GM19351 (cell line): ENCODE measurements around the gene PLEKHH3.
"Not testable (repeated sequence)": the region's sequence is repeated elsewhere in the genome, so short reads cannot be mapped to it uniquely, and the experiment has no call there.

Source experiments
- ATAC-seq: cut with Tn5 transposase; IDR thresholded peaks from one replicate; pipeline ENCODE4 v1.9.1; 2021; ENCODE audit warnings: mild to moderate bottlenecking, moderate library complexity; ENCODE audit not compliant: unreplicated experiment

The PLEKHH3 gene

DNA sequence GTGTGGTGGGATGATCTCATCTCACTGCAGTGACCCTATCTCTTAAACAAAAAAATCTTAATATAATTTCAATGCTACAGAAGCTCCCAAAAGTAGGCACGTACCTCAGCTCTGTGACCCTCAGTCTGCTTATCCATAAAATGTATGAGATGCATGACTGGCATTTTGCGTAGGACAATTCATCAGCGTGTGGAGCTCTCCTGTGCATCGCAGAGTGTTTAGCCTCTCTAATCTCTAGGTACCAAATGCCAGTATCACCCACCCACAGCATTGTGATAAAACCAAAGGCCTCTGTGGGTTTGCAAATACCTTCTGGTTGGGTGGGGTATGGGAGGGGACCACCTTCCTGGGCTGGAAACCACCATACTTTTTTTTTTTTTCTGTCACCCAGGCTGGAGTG lies 36.7 kb downstream of the PLEKHH3 start:
- no peak for ATAC-seq

DNA sequence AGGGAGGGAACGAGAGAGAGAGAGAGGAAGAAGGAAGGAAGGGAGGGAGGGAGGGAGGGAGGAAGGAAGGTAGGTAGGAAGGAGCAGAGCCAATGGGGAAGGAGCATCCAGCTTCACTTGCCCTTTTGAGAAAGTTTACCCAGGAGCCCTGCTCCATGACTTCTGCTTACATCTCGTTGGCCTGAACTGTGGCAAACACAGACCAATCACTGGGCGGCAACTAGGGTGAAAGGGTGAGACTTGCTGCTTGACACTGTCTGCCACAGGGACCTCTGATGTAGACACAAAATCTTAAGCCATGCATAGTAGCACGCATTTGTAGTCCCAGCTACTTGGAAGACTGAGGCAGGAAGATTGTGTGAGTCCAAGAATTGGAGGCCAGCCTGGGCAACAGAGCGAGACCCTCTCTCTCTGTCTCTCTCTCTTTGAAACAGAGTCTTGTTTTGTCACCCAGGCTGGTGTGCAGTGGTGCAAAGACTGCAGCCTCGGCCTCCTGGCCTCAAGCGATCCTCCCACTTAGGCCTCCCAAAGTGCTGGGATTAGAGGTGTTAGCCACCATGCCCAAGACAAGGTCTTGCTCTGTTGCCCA lies 37.2 kb downstream of the PLEKHH3 start:
- no peak for ATAC-seq

GRCh38 chr17:42632949-42633444 lies 43.8 kb downstream of the PLEKHH3 start:
- no peak for ATAC-seq

GRCh38 chr17:42629411-42630009 lies 47.3 kb downstream of the PLEKHH3 start:
- no peak for ATAC-seq

- not testable (repeated sequence) for ATAC-seq
Measured at GRCh38 chr17:42627032-42627764, 49.6 kb downstream of the PLEKHH3 start.

GRCh38 chr17:42623732-42624596 lies 52.8 kb downstream of the PLEKHH3 start:
- no peak for ATAC-seq

- no peak for ATAC-seq
Measured at GRCh38 chr17:42623271-42623670, 53.5 kb downstream of the PLEKHH3 start.

DNA sequence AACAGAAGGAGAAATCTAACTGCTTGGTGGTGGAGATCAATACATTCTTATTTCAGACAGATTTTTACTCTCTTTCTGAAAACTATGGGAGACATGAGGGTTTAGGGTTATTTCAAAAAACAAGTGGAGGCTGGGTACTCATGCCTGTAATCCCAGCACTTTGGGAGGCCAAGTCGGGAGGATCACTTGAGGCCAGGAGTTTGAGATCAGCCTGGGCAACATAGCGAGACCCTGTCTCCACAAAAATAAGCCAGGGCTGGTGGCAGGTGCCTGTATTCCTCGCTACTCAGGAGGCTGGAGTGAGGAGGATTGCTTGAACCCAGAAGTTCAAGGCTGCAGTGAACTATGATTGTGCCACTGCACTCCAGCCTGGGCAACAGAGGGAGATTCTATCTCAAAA lies 54.8 kb downstream of the PLEKHH3 start:
- ATAC-seq: not testable (repeated sequence)

GRCh38 chr17:42618442-42619150 lies 58.2 kb downstream of the PLEKHH3 start:
- peak; percentile 72 for ATAC-seq

GRCh38 chr17:42617956-42618431 lies 58.8 kb downstream of the PLEKHH3 start:
- ATAC-seq: no peak
